HG02678 (cell line): Measurements from ENCODE around the gene KRTAP12-3.
"Not testable (repeated sequence)": the region's sequence is repeated elsewhere in the genome, so short reads cannot be mapped to it uniquely, and the experiment has no call there.

Experiments
- ATAC-seq: cut with Tn5 transposase; IDR thresholded peaks from one replicate; pipeline ENCODE4 v1.9.1; 2021; ENCODE audit warnings: mild to moderate bottlenecking, moderate library complexity; ENCODE audit not compliant: unreplicated experiment

Gene KRTAP12-3

DNA sequence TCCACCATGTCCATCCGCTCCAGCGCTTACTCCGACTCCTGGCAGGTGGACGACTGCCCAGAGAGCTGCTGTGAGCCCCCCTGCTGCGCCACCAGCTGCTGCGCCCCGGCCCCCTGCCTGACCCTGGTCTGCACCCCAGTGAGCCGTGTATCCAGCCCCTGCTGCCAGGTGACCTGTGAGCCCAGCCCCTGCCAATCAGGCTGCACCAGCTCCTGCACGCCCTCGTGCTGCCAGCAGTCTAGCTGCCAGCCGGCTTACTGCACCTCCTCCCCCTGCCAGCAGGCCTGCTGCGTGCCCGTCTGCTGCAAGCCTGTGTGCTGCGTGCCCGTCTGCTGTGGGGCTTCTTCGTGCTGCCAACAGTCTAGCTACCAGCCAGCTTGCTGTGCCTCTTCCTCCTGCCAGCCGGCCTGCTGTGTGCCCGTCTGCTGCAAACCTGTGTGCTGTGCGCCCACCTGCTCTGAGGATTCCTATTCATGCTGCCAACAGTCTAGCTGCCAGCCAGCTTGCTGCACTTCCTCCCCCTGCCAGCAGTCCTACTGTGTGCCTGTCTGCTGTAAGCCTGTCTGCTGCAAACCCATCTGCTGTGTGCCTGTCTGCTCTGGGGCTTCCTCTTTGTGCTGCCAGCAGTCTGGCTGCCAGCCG is 30.4 kb upstream of the KRTAP12-3 start:
- not testable (repeated sequence) for ATAC-seq

DNA sequence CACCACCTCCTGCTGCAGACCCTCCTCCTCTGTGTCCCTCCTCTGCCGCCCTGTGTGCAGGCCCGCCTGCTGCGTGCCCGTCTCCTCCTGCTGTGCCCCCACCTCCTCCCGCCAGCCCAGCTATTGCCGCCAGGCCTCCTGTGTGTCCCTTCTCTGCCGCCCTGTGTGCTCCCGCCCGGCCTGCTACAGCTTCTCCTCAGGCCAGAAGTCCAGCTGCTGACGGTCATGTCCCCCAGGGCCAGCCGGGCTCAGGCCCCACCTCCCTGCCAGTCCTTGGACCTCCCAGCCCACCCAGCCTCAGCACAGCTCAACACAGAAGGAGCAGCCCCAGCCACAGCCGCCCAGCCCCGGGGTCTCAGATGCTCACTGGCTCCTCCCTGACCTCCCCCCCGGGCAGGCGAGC is 29.9 kb upstream of the KRTAP12-3 start:
- not testable (repeated sequence) for ATAC-seq

DNA sequence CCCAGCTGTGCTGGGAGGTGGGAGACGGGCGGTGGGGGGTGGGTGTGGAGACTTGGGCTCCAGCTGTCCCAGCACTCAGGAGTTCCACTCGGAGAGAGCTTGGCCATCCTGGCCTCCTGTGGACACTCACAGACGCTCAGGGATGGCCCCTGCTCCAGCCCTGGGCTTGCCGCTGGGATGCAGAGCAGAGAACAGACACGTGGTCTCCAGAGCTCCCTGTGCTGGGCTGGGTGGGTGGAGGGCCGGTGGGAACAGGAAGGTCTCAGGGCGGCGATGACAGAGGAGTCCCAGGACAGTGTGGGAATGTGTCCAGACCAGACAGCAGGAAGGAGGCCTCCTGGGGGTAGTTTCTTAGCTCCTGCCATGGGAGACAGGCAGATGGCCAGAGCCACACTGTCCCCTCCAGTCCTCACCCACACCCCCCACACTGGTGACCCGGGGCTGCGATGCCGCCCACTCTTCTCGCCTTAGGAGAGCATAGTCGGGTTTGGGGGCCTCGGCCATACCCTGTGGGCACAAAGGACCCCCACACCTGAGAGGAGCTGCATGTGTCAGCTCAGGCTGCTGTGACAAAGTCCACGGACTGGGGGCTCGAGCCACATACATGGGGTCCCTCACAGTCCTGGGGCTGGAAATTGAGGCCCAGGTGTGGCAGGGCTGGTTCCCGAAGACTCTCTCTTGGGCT is 28.9 kb upstream of the KRTAP12-3 start:
- no peak for ATAC-seq

DNA sequence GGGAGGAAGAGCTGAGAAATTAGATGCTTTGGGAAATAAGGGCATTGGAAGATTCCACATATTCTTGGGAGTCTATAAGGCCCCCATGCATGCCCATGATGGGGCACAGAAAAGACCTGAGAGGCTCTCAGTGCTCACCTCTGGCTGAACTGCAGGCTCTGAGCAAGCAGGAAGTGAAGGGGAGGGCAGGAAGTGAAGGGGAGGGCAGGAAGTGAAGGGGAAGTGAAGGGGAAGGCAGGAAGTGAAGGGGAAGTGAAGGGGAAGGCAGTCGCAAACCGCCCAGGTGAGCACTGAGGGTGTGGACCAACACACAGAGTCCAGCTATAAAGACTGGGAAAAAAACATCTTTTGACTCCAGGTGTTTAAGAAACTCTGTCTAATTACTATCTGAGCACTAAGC is 27.3 kb upstream of the KRTAP12-3 start:
- no peak for ATAC-seq

DNA sequence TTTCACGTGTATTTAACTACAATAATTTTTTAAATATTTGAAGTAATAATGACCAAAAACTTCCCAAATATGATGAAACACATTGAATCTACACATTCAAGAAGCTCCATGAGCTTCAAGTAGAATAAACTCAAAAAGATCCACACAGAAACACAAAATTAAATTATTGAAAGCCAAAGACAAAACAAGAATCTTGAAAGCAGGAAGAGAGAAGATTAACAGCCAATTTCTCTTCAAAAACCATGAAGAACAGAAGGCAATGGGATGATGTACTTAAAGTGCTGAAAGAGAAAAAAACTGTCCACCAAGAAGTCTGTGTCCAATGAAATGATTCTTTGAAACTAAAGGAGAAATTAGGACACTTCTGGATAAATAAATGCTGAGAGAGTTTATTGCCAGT is 25.7 kb upstream of the KRTAP12-3 start:
- ATAC-seq, result no peak

DNA sequence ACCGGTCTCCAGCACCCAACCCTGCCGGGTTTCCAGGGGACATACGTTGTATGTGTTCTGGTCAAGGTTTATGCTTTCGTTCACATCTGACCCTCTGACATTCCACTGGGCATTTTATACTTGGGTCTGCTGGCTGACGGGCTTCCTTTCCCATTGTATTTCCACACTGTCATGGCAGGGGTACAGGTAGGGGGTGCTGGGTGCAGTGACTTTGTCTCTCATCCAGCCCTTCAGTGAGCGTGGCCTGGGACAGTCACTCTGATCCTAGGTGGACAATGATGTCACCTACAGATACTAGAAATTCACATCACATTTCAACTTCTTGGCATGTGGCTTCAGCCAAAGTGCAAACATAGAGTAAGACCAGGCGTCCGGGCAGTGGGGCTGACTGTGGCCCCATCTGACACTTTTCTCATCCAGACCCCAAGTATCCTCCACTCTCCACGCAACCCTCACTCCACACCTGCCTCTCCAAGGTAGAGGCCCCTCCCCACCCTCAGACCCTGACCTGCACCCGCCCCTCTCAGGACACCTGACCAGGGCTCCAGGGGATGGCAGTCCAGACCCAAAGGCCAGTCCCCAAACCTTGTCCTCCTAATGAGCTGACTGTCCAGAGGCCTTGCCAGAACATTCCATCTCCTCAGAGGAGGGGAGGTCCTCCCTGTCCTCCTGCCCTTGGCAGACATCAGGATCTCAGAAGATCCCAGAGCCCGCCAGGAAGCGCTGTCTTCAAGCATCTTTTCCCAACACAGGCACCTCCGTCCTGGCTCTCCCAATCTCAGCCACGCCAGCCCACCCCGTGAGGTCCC is 21.3 kb upstream of the KRTAP12-3 start:
- ATAC-seq, result no peak

DNA sequence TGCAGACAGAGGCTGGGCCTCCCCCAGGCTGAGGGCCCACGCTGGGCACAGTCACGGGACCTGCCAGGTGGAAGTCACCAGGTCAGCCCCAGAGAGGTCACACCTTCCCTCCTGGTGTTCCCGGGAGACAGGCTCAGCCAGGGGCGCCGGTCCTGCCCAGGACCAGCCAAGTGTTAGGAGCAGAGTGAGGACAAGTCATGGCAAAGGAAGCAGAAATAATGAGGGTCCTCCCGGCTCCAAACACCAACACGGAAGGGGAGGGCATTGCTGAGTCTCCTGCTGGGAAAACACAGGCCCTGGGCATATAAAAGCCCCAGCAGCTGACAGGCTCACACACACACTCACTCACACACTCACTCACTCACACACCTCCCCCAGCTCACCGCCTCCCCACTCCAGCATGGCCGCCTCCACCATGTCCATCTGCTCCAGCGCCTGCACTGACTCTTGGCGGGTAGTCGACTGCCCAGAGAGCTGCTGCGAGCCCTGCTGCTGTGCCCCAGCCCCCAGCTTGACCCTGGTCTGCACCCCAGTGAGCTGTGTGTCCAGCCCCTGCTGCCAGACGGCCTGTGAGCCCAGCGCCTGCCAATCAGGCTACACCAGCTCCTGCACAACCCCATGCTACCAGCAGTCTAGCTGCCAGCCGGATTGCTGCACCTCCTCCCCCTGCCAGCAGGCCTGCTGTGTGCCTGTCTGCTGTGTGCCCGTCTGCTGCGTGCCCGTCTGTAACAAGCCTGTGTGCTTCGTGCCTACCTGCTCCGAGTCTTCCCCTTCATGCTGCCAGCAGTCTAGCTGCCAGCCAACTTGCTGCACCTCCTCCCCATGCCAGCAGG is 20.5 kb upstream of the KRTAP12-3 start, which contains the start of gene KRTAP10-10:
Gene KRTAP10-10 (plus strand): TSS at position 339 of the 833 bp plus-strand sequence. CDS start 62 bp downstream, at position 401.
- ATAC-seq, result no peak

DNA sequence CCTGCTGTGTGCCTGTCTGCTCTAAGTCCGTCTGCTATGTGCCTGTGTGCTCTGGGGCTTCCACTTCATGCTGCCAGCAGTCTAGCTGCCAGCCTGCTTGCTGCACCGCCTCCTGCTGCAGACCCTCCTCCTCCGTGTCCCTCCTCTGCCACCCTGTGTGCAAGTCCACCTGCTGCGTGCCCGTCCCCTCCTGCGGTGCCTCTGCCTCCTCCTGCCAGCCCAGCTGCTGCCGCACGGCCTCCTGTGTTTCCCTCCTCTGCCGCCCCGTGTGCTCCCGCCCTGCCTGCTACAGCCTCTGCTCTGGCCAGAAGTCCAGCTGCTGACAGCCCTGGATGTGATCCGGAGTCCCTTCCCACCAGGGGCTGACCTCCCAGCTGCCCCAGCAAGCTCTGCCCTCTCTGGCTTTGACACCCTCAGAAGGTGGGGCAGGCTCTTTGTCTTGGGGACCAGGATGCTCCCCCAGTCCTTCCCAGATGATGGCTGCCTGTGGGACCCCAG is 19.8 kb upstream of the KRTAP12-3 start:
- not testable (repeated sequence) for ATAC-seq

DNA sequence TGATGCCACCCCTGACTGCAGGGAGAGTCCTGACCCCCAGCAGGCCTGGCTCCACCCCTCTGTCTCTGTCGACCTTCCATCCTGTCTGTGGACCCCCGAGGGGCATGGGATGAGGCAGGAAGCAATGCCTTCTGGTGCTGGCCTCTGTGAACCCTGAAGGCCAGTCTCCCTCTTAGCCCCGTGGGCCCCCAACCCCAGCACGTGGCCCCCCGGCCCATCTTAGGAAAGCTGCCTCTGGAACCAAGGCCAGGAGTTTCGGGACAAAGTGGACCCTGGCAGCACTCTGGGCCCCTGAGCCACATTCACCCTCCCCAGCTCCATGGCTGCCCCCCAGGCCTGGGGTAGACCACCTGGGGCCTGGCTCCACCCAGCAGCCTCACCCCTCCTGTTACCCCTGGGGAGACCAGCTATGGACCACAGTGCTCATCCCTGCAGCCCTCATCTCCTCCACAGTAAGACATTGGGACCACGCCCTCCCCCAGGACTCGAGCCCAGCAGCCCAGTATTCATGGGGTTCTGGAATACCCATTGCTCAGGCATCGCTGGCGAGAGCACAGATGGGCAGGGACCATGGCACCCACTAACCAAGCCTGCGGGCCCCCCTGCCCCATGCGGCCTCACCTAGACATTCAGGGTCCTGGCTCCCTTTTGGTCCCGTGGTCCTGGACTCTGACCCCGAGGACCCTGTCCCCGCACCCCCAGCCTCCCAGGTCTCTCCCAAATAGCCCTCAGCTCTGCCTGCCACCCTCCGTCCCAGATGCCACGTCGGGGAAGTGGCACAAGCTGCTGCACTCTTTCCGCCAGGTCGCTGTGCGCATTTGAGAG is 19.0 kb upstream of the KRTAP12-3 start:
- not testable (repeated sequence) for ATAC-seq

DNA sequence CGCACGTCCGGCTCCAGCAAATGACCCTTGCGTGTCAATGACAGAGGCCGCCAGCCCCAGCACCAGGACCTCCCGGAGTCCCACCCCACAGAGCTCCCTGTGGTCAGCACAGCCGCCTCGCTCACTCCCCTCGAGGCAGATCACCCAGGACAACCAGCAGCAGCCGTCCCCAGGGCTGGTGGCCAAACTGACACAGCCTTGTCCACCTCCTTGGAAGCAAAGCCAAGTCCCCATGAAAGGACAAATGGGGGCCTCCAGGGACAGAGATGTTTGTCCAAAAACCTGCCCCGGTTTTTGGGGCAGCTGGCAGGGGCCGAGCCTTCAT is 18.4 kb upstream of the KRTAP12-3 start:
- no peak for ATAC-seq

DNA sequence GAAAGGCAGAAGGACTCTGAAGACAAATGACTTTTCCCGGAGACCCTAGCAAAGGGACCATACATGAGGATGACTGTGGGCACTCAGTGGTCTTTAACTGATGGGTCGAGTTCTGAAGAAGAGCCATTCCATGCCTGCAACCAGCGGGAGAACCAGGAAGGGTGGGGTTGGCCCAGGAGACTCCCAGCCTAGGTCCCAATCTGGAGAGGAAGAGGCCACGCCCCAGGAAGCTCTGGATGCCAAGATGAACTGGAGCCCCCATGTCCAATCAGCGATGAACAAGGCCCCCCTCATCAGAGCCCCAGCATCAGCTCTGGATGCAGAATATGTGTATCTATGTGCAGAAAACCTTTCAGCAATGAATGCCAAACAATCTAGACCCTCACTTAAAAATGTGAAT is 17.0 kb upstream of the KRTAP12-3 start:
- ATAC-seq, result no peak

DNA sequence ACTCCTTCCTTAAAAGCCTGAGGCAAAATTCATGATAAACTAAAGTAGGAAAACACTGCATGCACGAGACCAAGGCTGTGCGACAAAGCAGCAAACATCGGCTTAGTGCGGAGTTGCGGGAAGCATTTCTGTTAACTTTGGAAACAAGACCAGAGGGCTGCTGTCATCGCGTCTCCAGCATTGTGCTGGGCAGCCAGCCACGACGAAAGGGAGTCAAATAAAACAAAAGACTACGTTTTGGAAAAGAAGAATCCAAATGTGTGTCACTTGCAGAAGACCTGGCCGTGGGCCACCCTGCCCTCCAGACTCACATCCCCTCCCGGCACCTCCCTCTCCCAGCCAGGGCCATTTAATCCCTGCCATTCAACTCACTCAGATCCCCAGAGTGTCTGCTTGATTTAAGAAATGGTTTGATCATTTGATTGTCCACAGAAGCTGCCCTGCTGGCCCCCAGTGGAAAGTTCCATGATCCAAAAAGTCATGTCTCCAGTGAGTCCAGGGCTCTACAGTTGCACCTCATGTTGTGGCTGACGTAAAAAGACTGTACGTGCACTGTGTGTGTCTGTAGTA is 13.9 kb upstream of the KRTAP12-3 start:
- no peak for ATAC-seq

DNA sequence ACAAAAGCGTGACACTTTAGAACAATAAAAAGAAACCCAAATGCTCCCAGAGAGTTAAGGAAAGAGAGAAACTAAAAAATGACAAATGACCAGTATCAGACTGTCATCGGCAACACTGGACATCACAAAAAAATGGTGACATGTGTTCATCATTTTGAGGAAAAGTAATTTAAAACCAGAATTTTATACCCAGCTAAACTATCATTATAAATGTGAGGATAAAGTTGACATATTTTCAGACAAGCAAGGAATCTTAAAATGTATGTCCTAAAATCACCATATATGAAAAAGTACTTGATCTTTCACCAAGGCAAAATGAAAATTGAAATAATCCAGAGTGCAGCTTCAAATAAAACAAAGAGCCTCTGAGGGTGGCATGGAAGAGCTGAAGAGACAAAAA is 12.9 kb upstream of the KRTAP12-3 start:
- ATAC-seq, result no peak

DNA sequence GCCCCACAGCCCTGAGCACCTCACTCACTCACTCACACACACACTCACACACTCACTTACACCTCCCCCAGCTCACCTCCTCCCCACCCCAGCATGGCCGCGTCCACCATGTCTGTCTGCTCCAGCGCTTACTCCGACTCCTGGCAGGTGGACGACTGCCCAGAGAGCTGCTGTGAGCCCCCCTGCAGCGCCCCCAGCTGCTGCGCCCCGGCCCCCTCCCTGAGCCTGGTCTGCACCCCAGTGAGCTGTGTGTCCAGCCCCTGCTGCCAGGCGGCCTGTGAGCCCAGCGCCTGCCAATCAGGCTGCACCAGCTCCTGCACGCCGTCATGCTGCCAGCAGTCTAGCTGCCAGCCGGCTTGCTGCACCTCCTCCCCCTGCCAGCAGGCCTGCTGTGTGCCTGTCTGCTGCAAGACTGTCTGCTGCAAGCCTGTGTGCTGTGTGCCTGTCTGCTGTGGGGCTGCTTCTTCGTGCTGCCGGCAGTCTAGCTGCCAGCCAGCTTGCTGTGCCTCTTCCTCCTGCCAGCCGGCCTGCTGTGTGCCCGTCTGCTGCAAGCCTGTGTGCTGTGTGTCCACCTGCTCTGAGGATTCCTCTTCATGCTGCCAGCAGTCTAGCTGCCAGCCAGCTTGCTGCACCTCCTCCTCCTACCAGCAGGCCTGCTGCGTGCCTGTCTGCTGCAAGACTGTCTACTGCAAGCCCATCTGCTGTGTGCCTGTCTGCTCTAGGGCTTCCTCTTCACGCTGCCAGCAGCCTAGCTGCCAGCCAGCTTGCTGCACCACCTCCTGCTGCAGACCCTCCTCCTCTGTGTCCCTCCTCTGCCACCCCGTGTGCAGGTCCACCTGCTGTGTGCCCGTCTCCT is 11.1 kb upstream of the KRTAP12-3 start, which contains the start of gene KRTAP10-11:
Gene KRTAP10-11 (plus strand): TSS at position 49 of the 856 bp plus-strand sequence. CDS start 45 bp downstream, at position 94.
- not testable (repeated sequence) for ATAC-seq

DNA sequence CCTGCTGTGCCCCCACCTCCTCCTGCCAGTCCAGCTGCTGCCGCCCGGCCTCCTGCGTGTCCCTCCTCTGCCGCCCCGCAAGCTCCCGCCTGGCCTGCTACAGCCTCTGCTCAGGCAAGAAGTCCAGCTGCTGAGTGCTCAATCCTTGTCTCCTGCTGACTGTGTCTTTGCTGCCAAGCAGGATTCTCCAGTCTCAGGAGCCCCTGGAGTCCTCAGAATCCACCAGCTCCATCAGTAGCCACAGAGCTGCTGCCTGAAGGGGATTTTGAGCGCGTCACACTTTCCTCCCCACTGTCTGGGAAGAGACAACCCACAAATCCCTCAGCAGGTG is 10.5 kb upstream of the KRTAP12-3 start:
- ATAC-seq, result no peak

DNA sequence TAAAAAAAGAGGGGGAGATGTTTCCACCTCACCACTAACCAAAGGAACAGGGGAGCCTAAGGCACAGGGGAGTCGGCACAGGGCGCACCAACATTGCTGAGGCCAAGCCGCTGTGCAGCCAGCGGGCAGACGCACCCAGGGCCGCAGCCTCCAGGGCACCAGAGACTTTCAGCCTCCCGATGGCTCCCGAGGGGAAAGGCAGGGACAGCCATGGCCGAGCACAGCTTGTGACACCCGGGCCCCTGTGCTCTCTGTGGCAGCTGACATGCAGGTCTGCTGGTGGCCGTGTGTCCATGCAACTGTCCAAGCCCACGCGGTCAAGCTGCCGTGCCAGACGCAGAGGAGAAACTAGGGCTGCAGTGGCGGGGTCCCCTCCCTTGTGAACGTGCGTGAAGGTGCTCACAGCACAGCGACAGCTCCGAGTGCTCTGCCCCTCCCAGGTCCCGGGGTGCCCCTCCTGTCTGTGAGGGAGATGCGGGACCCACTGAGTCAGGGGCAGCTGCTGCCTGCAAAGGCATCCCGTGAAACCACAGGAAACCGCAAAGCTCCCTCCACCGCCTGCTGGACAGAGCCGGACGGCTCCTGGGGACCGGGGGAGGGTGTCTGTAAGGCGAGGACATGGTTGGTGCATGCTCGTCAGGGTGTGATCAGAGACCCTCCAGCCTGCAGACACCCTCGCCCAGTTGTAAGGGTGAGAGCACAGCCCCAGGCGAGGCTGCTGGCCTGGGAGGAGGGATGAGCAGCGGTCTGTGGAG is 9.0 kb upstream of the KRTAP12-3 start:
- ATAC-seq, result no peak

DNA sequence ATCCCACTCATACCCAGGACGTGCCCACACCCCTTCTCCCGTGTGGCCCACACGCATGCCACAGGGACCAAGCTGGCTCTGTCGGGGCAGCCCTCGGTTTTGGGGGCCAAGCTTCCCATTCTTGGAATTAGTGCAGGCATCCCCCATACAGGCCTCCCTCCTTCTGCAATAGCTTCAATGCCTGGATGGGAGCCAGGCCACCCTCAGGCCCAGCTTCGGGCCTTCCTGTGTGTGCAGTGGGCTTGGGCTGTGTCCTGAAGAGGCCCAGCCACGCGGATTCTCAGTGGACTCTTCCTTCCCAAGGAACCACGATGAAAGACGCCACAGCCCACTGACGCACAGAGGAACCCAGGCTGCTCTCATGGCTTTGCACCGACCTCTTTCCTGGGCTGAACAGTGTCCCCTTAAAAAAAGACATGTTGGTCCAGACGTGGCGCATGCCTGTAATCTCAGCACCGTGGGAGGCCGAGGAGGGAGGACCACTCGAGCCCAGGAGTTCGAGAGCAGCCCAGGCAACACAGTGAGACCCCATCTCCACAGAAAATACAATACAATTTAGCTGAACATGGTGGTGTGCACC is 8.1 kb upstream of the KRTAP12-3 start:
- ATAC-seq, result no peak
